ENCODE measurements around the gene LIMCH1.

Gene LIMCH1

DNA sequence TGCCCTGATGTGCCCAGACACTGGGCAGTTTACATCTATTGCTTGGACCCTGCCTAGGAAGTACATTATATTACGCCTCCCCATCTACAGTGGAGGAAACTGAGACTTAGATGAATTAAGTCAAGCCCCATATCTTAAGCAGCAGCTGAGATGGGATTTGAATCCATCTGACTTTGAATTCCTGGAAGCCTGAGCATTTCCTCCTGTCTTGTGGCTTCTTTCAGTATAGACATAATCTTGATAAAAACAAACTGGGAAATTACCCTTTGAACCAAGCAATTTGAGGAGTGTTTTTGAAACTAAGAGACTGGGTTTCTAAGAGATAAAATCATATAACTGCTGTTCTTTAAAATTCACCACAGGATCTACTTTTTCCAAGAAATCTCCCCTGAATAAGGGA, 18.6 kb downstream of the LIMCH1 start:
- H3K4me3 ChIP-seq (ENCODE audit: low read length) = no peak overlapping the region
- no peaks in the 10 kb centered on the region for H3K4me1 ChIP-seq (ENCODE audit: control insufficient read depth, low read length)
- no peak overlapping the region for H3K27ac ChIP-seq (ENCODE audit: low read depth, low read length)
- H4K20me1 ChIP-seq (ENCODE audit: control insufficient read depth, insufficient read depth, low read depth, low read length) = no peaks in the 10 kb centered on the region
- no peaks in the 10 kb centered on the region for H3K36me3 ChIP-seq (ENCODE audit: control insufficient read depth, low read length)
- H3K9me3 ChIP-seq (ENCODE audit: control insufficient read depth, insufficient read depth, low read length) = no peaks in the 10 kb centered on the region
- 0 out of 2 replicates have a peak, but pooled peaks cover 2% of the 10 kb centered on the region for H3K27me3 ChIP-seq (ENCODE audit: control insufficient read depth, low read length)
- TF ChIP-seq EZH2phosphoT487 (IDR thresholded peaks at IDR 0.05; ENCODE audit: borderline replicate concordance, low read length) = no peak
- TF ChIP-seq, protein P1, sequence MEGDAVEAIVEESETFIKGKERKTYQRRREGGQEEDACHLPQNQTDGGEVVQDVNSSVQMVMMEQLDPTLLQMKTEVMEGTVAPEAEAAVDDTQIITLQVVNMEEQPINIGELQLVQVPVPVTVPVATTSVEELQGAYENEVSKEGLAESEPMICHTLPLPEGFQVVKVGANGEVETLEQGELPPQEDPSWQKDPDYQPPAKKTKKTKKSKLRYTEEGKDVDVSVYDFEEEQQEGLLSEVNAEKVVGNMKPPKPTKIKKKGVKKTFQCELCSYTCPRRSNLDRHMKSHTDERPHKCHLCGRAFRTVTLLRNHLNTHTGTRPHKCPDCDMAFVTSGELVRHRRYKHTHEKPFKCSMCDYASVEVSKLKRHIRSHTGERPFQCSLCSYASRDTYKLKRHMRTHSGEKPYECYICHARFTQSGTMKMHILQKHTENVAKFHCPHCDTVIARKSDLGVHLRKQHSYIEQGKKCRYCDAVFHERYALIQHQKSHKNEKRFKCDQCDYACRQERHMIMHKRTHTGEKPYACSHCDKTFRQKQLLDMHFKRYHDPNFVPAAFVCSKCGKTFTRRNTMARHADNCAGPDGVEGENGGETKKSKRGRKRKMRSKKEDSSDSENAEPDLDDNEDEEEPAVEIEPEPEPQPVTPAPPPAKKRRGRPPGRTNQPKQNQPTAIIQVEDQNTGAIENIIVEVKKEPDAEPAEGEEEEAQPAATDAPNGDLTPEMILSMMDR (IDR thresholded peaks at IDR 0.05; ENCODE audit: low read depth, low read length, poor library complexity, severe bottlenecking) = no peak
- no peaks in the 10 kb centered on the region for H3F3A ChIP-seq (ENCODE audit: control insufficient read depth, insufficient read depth)
- H3K4me2 ChIP-seq (ENCODE audit: low read length) = no peak overlapping the region
- no peaks in the 10 kb centered on the region for H3K79me2 ChIP-seq (ENCODE audit: control insufficient read depth, low read length)
- no peaks in the 10 kb centered on the region for H3K9me2 ChIP-seq (replicated peaks; ENCODE audit: control insufficient read depth, low read length)

DNA sequence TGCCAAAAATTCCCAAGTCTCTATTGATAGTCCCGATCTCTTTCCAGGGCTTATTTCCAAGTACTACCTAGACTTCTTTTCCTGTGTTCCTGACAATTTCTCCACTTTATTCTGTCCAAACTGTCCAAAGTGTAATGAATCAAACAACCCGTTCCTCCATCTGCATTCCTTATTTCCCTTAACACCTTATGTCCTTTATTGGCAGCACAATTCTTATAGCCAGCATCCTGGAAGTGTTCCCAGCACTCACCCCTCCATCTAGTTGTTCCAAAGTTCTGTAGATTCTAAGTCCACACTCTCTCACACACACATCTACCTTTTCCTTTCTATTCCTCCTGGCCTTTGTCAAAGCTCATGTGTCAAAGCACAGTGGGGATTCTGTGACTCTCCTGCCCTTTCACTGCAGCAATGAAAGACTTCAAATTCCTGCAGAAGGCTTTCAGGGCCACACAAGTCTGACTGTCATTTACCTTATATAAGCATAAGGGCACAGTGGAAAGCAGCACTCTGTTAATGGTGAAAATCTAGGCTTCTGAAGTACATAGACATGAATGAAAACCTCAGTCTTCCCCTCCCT, 22.1 kb downstream of the LIMCH1 start:
- H3K4me2 ChIP-seq (ENCODE audit: low read length) = no peak overlapping the region
- H3K27me3 ChIP-seq (ENCODE audit: control insufficient read depth, low read length) = peaks cover 5% of the 10 kb centered on the region; the same call in 1 of the 2 replicates
- H3K27ac ChIP-seq (ENCODE audit: low read depth, low read length) = no peak overlapping the region
- no peaks in the 10 kb centered on the region for H3K36me3 ChIP-seq (ENCODE audit: control insufficient read depth, low read length)
- H3K9me2 ChIP-seq (replicated peaks; ENCODE audit: control insufficient read depth, low read length) = no peaks in the 10 kb centered on the region
- H3K9me3 ChIP-seq (ENCODE audit: control insufficient read depth, insufficient read depth, low read length) = no peaks in the 10 kb centered on the region
- H3K79me2 ChIP-seq (ENCODE audit: control insufficient read depth, low read length) = no peaks in the 10 kb centered on the region
- H3K4me3 ChIP-seq (ENCODE audit: low read length) = no peak overlapping the region
- TF ChIP-seq, protein P1 (IDR thresholded peaks at IDR 0.05; ENCODE audit: low read depth, low read length, poor library complexity, severe bottlenecking) = no peak
- no peak for TF ChIP-seq EZH2phosphoT487 (IDR thresholded peaks at IDR 0.05; ENCODE audit: borderline replicate concordance, low read length)
- no peaks in the 10 kb centered on the region for H3F3A ChIP-seq (ENCODE audit: control insufficient read depth, insufficient read depth)
- no peaks in the 10 kb centered on the region for H4K20me1 ChIP-seq (ENCODE audit: control insufficient read depth, insufficient read depth, low read depth, low read length)
- no peaks in the 10 kb centered on the region for H3K4me1 ChIP-seq (ENCODE audit: control insufficient read depth, low read length)

DNA sequence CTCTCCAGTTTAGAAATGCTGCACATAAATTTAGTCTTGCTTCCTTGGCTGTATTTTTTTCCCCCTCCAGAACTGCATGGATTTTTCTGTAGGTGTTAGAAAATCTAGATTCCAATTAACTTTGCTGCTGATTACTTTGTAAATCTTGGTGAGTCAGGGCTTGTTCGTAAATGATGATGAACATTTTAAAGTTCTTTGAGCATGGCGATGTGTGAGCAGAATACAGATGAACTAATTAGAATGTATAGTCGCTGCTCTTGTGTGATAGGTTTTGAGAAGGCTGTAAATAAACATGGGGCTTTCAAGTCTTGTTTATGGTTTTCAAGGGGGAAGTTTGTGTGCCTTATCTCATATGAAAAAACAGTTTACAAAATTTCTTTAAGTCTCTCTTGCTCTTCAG, 23.3 kb downstream of the LIMCH1 start:
- no peaks in the 10 kb centered on the region for H3K36me3 ChIP-seq (ENCODE audit: control insufficient read depth, low read length)
- H3K4me1 ChIP-seq (ENCODE audit: control insufficient read depth, low read length) = no peaks in the 10 kb centered on the region
- H3K27ac ChIP-seq (ENCODE audit: low read depth, low read length) = no peak overlapping the region
- H3K27me3 ChIP-seq (ENCODE audit: control insufficient read depth, low read length) = peaks cover 5% of the 10 kb centered on the region; the same call in 1 of the 2 replicates
- H3K4me2 ChIP-seq (ENCODE audit: low read length) = no peak overlapping the region
- no peaks in the 10 kb centered on the region for H3K9me2 ChIP-seq (replicated peaks; ENCODE audit: control insufficient read depth, low read length)
- H3K4me3 ChIP-seq (ENCODE audit: low read length) = no peak overlapping the region
- no peak for TF ChIP-seq EZH2phosphoT487 (IDR thresholded peaks at IDR 0.05; ENCODE audit: borderline replicate concordance, low read length)
- TF ChIP-seq, protein P1 (IDR thresholded peaks at IDR 0.05; ENCODE audit: low read depth, low read length, poor library complexity, severe bottlenecking) = no peak
- no peaks in the 10 kb centered on the region for H3K79me2 ChIP-seq (ENCODE audit: control insufficient read depth, low read length)
- H3F3A ChIP-seq (ENCODE audit: control insufficient read depth, insufficient read depth) = no peaks in the 10 kb centered on the region
- H3K9me3 ChIP-seq (ENCODE audit: control insufficient read depth, insufficient read depth, low read length) = no peaks in the 10 kb centered on the region
- H4K20me1 ChIP-seq (ENCODE audit: control insufficient read depth, insufficient read depth, low read depth, low read length) = no peaks in the 10 kb centered on the region

Measured in DOHH2 (cell line).